ENCODE measurements around the gene TBC1D22A. TPM values are rescaled to one million over a fixed set of nuclear protein-coding genes. Genes with fewer than 3 reads are reported as not detected.

The TBC1D22A gene
- polyA plus RNA-seq, 1 donor from 2014 or later: 9.3 TPM

DNA sequence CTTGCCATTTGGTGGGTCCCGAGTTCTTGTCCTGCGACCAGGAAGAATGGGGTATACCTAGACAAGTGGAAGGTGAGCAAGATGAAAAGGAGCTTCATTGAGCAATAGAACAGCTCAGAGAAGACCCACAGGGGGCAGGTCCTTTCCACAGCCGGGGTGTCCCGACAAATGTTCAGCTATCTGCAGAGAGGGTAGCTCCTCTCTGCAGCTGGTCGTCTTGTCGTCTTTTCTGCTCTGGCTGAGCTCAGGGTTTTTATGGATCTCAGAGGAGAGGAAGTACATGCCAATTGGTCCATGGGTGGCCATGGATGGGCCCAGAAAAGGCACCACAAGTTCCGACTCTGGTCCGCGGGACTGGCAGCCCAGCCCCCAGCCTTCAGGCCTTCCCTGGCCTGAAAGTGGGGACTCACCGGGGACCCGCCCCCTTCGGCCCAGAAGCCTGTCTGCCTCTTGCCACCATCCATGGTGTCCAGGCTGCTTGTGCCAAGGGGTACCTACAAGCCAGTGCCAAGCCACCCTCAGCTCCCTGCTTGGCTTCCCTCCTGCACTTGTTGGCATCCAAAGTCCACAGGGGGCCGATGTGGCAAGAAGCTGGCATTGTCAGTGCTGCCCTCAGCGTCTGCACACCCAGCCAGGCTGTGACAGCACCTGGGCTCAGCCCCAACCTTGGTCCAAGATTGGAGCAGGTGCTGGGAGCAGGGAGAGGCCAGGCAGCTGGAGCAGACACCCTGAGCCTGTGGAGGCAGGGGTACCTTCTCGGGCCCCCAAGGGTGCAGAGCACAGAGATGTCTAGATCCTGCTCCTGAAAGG, 438.9 kb downstream of the TBC1D22A start:
- no peak overlapping the region for H3K4me2 ChIP-seq (ENCODE audit: low read length)
- no peak overlapping the region for H3K9ac ChIP-seq (ENCODE audit: low read length)
- no peaks in the 10 kb centered on the region for H3K9me3 ChIP-seq (ENCODE audit: low read length)
- TF ChIP-seq SMC3 (conservative IDR thresholded peaks at IDR 0.05; ENCODE audit: poor library complexity): no peak
- TF ChIP-seq EP300 (conservative IDR thresholded peaks at IDR 0.05; ENCODE audit: poor library complexity, severe bottlenecking): no peak
- TF ChIP-seq MXI1 (conservative IDR thresholded peaks at IDR 0.05; ENCODE audit: poor library complexity, severe bottlenecking): no peak
- no peak for TF ChIP-seq RAD21 (conservative IDR thresholded peaks at IDR 0.05)
- TF ChIP-seq, protein P1, sequence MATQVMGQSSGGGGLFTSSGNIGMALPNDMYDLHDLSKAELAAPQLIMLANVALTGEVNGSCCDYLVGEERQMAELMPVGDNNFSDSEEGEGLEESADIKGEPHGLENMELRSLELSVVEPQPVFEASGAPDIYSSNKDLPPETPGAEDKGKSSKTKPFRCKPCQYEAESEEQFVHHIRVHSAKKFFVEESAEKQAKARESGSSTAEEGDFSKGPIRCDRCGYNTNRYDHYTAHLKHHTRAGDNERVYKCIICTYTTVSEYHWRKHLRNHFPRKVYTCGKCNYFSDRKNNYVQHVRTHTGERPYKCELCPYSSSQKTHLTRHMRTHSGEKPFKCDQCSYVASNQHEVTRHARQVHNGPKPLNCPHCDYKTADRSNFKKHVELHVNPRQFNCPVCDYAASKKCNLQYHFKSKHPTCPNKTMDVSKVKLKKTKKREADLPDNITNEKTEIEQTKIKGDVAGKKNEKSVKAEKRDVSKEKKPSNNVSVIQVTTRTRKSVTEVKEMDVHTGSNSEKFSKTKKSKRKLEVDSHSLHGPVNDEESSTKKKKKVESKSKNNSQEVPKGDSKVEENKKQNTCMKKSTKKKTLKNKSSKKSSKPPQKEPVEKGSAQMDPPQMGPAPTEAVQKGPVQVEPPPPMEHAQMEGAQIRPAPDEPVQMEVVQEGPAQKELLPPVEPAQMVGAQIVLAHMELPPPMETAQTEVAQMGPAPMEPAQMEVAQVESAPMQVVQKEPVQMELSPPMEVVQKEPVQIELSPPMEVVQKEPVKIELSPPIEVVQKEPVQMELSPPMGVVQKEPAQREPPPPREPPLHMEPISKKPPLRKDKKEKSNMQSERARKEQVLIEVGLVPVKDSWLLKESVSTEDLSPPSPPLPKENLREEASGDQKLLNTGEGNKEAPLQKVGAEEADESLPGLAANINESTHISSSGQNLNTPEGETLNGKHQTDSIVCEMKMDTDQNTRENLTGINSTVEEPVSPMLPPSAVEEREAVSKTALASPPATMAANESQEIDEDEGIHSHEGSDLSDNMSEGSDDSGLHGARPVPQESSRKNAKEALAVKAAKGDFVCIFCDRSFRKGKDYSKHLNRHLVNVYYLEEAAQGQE (IDR thresholded peaks at IDR 0.05; ENCODE audit: borderline replicate concordance): no peak
- no peak for TF ChIP-seq POLR2AphosphoS5 (IDR thresholded peaks at IDR 0.05)
- TF ChIP-seq EZH2 (IDR thresholded peaks at IDR 0.05; ENCODE audit: borderline replicate concordance, insufficient read depth, low read length, poor library complexity, severe bottlenecking): no peak
- no peaks in the 10 kb centered on the region for H4K20me1 ChIP-seq (ENCODE audit: insufficient read depth)
- no peaks in the 10 kb centered on the region for H3K27me3 ChIP-seq (ENCODE audit: insufficient read depth, low read depth, low read length)
- no peaks in the 10 kb centered on the region for H3K79me2 ChIP-seq (replicated peaks; ENCODE audit: insufficient read depth, low read length)
- H3K4me3 ChIP-seq (ENCODE audit: low read length): no peak overlapping the region
- H3K9me2 ChIP-seq (ENCODE audit: insufficient read depth, low read length): no peaks in the 10 kb centered on the region
- no peaks in the 10 kb centered on the region for H3F3A ChIP-seq (ENCODE audit: insufficient read depth, low read length, poor library complexity, severe bottlenecking)
- no peaks in the 10 kb centered on the region for H3K36me3 ChIP-seq (ENCODE audit: insufficient read depth, low read length)
- H3K27ac ChIP-seq (ENCODE audit: low read length): no peak overlapping the region
- no peak overlapping the region for H2AFZ ChIP-seq (ENCODE audit: low read depth, low read length)

DNA sequence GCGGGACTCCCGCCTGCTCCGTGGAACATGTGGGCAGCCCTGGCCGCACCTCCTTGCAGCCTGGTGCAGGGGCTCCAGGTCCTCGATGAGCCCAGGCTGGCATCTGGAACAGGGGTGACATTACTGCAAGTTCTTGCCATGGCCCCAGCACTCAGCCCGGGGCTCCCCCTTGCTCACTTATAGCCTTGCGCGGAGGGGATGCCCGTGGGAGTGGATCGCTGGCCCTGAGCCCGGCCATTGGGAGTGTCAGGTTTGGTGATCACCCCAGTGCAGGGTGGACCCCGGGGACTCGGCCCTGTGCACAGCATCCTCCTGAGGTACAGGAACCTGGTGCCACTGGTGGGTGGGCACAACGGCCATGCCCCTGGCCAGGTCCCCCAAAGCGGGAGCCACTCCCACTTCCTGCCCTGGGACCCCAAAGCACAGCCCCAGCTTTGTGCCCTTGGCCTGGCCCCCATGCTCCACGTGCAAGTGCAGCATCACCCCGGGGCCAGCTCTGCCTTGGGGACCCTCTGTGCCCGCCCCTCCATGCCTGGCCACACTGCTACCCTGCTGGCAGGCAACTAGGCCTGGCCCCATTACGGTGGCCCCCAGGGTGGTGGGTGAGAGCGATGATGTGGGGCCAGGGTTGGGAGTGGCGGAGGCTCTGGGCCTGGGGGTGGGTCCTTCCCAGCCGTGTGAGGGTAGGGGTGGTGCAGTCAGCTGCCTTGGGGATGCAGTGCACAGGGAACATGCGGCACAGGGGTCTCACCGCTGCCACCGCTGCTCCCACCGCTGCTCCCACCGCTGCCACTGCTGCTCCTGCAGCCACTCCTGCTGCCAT, 439.8 kb downstream of the TBC1D22A start:
- no peak overlapping the region for H3K4me3 ChIP-seq (ENCODE audit: low read length)
- no peak overlapping the region for H3K9ac ChIP-seq (ENCODE audit: low read length)
- H3F3A ChIP-seq (ENCODE audit: insufficient read depth, low read length, poor library complexity, severe bottlenecking): no peaks in the 10 kb centered on the region
- TF ChIP-seq EP300 (conservative IDR thresholded peaks at IDR 0.05; ENCODE audit: poor library complexity, severe bottlenecking) (no peak), TAF1 (IDR thresholded peaks at IDR 0.05; ENCODE audit: low read depth) (no peak), POLR2AphosphoS5 (IDR thresholded peaks at IDR 0.05) (no peak), MXI1 (conservative IDR thresholded peaks at IDR 0.05; ENCODE audit: poor library complexity, severe bottlenecking) (no peak), EZH2 (IDR thresholded peaks at IDR 0.05; ENCODE audit: borderline replicate concordance, insufficient read depth, low read length, poor library complexity, severe bottlenecking) (no peak), RAD21 (conservative IDR thresholded peaks at IDR 0.05) (no peak), SMC3 (conservative IDR thresholded peaks at IDR 0.05; ENCODE audit: poor library complexity) (no peak)
- TF ChIP-seq, protein P1 (IDR thresholded peaks at IDR 0.05; ENCODE audit: borderline replicate concordance): no peak
- TF ChIP-seq, protein P2, sequence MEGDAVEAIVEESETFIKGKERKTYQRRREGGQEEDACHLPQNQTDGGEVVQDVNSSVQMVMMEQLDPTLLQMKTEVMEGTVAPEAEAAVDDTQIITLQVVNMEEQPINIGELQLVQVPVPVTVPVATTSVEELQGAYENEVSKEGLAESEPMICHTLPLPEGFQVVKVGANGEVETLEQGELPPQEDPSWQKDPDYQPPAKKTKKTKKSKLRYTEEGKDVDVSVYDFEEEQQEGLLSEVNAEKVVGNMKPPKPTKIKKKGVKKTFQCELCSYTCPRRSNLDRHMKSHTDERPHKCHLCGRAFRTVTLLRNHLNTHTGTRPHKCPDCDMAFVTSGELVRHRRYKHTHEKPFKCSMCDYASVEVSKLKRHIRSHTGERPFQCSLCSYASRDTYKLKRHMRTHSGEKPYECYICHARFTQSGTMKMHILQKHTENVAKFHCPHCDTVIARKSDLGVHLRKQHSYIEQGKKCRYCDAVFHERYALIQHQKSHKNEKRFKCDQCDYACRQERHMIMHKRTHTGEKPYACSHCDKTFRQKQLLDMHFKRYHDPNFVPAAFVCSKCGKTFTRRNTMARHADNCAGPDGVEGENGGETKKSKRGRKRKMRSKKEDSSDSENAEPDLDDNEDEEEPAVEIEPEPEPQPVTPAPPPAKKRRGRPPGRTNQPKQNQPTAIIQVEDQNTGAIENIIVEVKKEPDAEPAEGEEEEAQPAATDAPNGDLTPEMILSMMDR (IDR thresholded peaks at IDR 0.05; ENCODE audit: poor library complexity, severe bottlenecking): no peak
- no peaks in the 10 kb centered on the region for H3K9me3 ChIP-seq (ENCODE audit: low read length)
- no peaks in the 10 kb centered on the region for H3K36me3 ChIP-seq (ENCODE audit: insufficient read depth, low read length)
- H4K20me1 ChIP-seq (ENCODE audit: insufficient read depth): no peaks in the 10 kb centered on the region
- H2AFZ ChIP-seq (ENCODE audit: low read depth, low read length): no peak overlapping the region
- H3K9me2 ChIP-seq (ENCODE audit: insufficient read depth, low read length): no peaks in the 10 kb centered on the region
- no peaks in the 10 kb centered on the region for H3K27me3 ChIP-seq (ENCODE audit: insufficient read depth, low read depth, low read length)
- H3K79me2 ChIP-seq (replicated peaks; ENCODE audit: insufficient read depth, low read length): no peaks in the 10 kb centered on the region
- no peak overlapping the region for H3K27ac ChIP-seq (ENCODE audit: low read length)
- no peak overlapping the region for H3K4me2 ChIP-seq (ENCODE audit: low read length)
